ENCODE data around the gene LCAT. TPM values are rescaled to one million over a fixed set of nuclear protein-coding genes. Genes with fewer than 3 reads are reported as not detected.

LCAT gene
- total and polyA plus RNA-seq, 9 donors, result 7.5 to 31.2 (median 16.8) TPM

DNA sequence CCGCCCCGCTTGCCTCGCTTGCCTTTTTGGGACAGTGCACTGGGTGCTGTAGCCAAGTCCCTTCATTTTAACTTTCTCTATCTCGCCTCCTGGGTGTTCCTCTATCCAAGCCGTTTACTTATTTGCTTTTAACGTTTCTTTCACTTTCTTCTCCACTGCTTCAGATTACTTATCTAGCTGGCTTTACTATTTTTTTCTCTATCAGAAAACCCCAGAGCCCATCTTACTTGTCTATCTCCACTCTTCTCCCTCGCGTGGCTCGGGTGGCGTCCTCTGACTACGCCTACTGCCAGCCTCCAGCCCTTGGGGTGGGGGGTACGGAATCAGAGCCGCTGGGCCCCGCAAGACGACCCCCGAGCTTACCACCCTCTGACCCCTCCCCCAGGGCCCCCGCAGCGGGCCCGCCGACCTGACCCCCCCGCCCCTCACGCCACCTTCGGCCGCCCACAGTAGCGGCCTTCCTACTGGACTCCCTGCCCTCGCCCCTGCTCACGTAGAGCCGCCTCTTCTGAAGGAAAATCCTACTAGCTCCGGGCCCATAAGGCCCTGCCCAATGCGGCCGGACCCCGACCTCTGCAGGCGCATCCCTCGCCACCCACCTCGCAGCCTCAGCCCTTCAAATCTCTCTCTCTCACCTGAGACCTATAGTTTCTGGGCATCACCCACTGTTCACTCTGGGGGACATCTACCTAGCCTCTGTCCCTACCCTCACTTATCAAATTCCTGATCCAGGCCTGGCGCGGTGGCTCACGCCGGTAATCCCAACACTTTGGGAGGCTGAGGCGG lies 25.5 kb upstream of the LCAT start:
- Histone ChIP-seq H3K36me3 (no peaks in the 10 kb centered on the region), H3K4me3 (peak overlapping the region; percentile 68), H3K9me3 (no peaks in the 10 kb centered on the region), H3K27me3 (no peaks in the 10 kb centered on the region), H3K27ac (peak overlapping the region; percentile 16 to 86), H3K4me1 (ENCODE audit: insufficient read depth) (peaks cover 11% of the 10 kb centered on the region)
- intact Hi-C loops (cut with DNase I), result no loop called here
- WGBS, 3 donors, result 29 to 35% (median 32%) methylated on average over 40 of the region's 40 CpGs
- DNase-seq, result peak in 2 of 5 donors; percentile 54 to 58
- TF ChIP-seq EP300 (IDR thresholded peaks at IDR 0.05) (no peak), POLR2A (IDR thresholded peaks at IDR 0.05) (no peak)
- TF ChIP-seq, protein P1, sequence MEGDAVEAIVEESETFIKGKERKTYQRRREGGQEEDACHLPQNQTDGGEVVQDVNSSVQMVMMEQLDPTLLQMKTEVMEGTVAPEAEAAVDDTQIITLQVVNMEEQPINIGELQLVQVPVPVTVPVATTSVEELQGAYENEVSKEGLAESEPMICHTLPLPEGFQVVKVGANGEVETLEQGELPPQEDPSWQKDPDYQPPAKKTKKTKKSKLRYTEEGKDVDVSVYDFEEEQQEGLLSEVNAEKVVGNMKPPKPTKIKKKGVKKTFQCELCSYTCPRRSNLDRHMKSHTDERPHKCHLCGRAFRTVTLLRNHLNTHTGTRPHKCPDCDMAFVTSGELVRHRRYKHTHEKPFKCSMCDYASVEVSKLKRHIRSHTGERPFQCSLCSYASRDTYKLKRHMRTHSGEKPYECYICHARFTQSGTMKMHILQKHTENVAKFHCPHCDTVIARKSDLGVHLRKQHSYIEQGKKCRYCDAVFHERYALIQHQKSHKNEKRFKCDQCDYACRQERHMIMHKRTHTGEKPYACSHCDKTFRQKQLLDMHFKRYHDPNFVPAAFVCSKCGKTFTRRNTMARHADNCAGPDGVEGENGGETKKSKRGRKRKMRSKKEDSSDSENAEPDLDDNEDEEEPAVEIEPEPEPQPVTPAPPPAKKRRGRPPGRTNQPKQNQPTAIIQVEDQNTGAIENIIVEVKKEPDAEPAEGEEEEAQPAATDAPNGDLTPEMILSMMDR (IDR thresholded peaks at IDR 0.05), result no peak

DNA sequence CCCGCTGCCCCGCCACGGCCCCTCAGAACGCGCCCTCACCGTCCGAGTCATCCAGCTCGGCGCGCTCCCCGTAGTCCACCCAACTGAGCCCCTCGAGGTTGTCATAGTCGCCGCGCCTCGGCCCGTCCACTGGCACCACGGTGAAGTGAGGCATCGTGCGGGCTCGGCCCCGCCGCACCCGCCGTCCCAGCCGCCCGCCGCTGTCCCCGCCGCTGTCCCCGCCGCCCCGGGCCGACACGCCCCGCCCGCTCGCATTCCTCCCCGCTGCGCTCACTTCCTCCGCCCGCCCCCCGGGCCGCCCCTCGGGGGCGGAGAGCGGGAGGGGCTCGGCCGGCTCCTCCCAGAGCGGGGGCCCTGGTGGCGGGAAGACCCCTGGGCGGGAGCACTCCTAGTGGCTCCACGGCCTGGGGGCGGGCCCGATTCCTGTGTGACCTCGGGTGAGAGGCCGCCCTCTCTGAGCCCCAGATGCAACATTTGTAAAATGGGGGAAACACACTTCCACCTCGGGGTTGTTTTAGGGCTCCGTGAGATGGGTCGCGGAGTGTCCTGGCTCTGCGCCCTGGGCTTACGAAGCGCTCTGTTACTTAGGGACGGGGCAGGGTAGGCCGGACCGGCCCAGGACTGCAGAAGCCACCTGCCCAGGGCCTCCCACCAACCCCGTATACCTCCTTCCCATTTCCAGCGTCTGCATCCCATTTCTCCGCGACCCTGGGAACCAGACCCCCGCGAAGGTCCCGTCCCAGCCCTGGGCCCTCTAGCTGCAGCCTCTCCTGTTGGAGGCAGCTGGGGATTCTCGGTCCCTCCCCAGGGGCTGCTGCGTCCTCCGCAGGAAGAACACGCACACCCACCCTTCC lies 24.7 kb upstream of the LCAT start, which contains the start of gene SLC12A4:
Gene SLC12A4 (minus strand): TSS at position 238 of the 854 bp plus-strand sequence. CDS start 84 bp downstream, at position 154.
- peaks cover 13% of the 10 kb centered on the region for H3K4me1 ChIP-seq (ENCODE audit: insufficient read depth)
- intact Hi-C loops (cut with DNase I), result no loop called here
- TF ChIP-seq EP300 (IDR thresholded peaks at IDR 0.05), result no peak
- peak; percentile 93 for TF ChIP-seq POLR2A (IDR thresholded peaks at IDR 0.05)
- TF ChIP-seq, protein P1 (IDR thresholded peaks at IDR 0.05), result peak in 1 of 3 donors; percentile 22
- peak within 1 kb of the TSS; percentile 68 for H3K4me3 ChIP-seq
- H3K27me3 ChIP-seq, result no peaks in the 10 kb centered on the region
- no peaks in the 10 kb centered on the region for H3K9me3 ChIP-seq
- H3K27ac ChIP-seq, result peak within 1 kb of the TSS; percentile 86 to 96
- DNase-seq, result peak; percentile 82 to 87 (median 85)
- 1% methylated on average over 21 to 78 of the region's 78 CpGs for WGBS, 3 donors
- H3K36me3 ChIP-seq, result no peaks in the 10 kb centered on the region

DNA sequence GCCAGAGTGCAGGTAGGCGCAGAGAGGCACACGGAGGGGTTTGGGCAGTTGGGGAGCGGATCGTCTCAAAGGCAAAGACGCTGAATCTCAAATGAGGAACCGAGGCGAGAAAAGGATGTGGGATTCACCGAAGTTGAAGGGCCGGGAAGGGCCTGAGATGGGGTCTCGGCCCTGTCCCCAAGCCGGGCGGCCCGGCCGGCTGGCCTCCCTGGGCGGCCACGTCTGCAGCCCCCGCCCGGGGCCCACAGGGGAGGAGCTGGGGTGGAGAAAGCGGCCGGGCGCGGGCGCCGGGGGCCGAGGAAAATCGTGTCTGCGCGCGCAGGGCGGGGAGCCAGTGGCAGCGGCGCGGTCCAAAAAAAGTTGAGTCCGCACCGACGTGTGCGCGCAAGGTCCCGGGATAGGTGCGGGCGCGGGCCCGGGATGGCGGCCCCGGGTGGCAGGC lies 24.1 kb upstream of the LCAT start:
- Histone ChIP-seq H3K9me3 (no peaks in the 10 kb centered on the region), H3K27me3 (no peaks in the 10 kb centered on the region), H3K4me3 (peak overlapping the region; percentile 68), H3K4me1 (ENCODE audit: insufficient read depth) (peaks cover 13% of the 10 kb centered on the region), H3K36me3 (no peaks in the 10 kb centered on the region), H3K27ac (peak overlapping the region; percentile 86 to 96)
- 0 to 1% (median 0%) methylated on average over 38 to 45 of the region's 45 CpGs for WGBS, 3 donors
- intact Hi-C loops (cut with DNase I), result no loop called here
- DNase-seq, result peak; percentile 55 to 81 (median 68)
- no peak for TF ChIP-seq EP300 (IDR thresholded peaks at IDR 0.05)
- TF ChIP-seq POLR2A (IDR thresholded peaks at IDR 0.05), result no peak
- TF ChIP-seq, protein P1 (IDR thresholded peaks at IDR 0.05), result no peak

DNA sequence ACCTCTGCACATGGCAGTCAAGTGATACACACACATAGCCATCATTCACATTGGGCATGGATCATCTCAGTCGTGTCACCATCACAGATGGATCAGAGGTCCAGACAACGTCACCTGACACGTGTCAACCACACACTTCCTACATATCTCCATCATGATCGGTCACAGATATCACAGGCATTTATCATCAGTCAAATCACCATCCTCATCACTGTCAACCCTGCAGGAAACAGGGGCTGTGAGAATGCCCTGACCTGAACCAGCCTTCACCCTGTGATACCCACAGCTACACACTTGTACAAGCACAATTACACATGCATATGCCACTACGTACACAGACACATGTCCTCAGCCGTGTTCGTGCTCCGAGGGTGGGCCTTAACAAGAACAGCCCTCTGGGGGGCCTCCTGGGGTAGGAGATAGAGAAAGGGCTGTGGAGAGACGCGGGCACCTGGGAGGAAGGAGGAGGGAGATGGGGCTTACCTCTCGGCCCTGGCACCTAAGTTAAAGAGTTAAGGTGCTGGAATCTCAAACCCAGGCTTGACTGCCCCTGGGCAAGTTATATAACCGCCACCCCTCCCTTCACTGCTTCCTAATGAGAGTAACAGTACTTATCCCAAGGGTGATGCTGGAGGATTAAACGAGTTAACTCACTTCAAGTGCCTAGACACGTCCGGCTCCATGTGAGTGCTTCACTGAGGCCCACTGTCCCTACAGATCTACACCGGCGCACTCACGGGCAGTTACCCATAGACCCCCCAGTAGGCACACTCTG lies 23.4 kb upstream of the LCAT start:
- Histone ChIP-seq H3K9me3 (no peaks in the 10 kb centered on the region), H3K36me3 (no peaks in the 10 kb centered on the region), H3K4me1 (ENCODE audit: insufficient read depth) (peaks cover 13% of the 10 kb centered on the region), H3K27ac (peak overlapping the region; percentile 86 to 96), H3K4me3 (peak overlapping the region; percentile 68), H3K27me3 (no peaks in the 10 kb centered on the region)
- 7 to 8% (median 7%) methylated on average over 18 of the region's 18 CpGs for WGBS, 3 donors
- DNase-seq, result no peak
- intact Hi-C loops (cut with DNase I), result no loop called here
- no peak for TF ChIP-seq POLR2A (IDR thresholded peaks at IDR 0.05)
- TF ChIP-seq EP300 (IDR thresholded peaks at IDR 0.05), result no peak
- TF ChIP-seq, protein P1 (IDR thresholded peaks at IDR 0.05), result no peak
